Measurements from ENCODE around the gene LAMTOR1. TPM values are rescaled to one million over a fixed set of nuclear protein-coding genes. Genes with fewer than 3 reads are reported as not detected.

The LAMTOR1 gene
- total RNA-seq, 1 experiment from 2014 or later = 101 TPM

GRCh38 chr11:72084965-72085364, 18.1 kb downstream of the LAMTOR1 start:
- no peak overlapping the region for H3K4me3 ChIP-seq (ENCODE audit: low read depth, low read length, poor library complexity, severe bottlenecking)
- no peak for DNase-seq (ENCODE audit: low spot score)
- BruUV-seq (replicated peaks) = no TSS peak
- peaks cover 7% of the 10 kb centered on the region for H3K4me1 ChIP-seq (ENCODE audit: insufficient read depth, low read length, poor library complexity, severe bottlenecking)
- intact Hi-C loops (cut with micrococcal nuclease; ENCODE audit: unreplicated experiment) = no loop called here
- H3K36me3 ChIP-seq (ENCODE audit: insufficient read depth, low read length, poor library complexity, severe bottlenecking) = no peaks in the 10 kb centered on the region
- H3K9me3 ChIP-seq (ENCODE audit: low read depth, low read length, poor library complexity, severe bottlenecking) = no peaks in the 10 kb centered on the region
- POLR2A ChIA-PET (ENCODE audit: low non-redundant PET) = no interaction called here
- CTCF ChIA-PET = no interaction called here
- H3K27me3 ChIP-seq (replicated peaks; ENCODE audit: insufficient read depth, low read depth, low read length, poor library complexity) = no peaks in the 10 kb centered on the region
- no peak overlapping the region for H3K27ac ChIP-seq (ENCODE audit: low read depth, low read length, poor library complexity, severe bottlenecking)
- no peak for TF ChIP-seq EZH2 (IDR thresholded peaks at IDR 0.05; ENCODE audit: borderline replicate concordance, low read depth, low read length, poor library complexity, severe bottlenecking)
- no peak for TF ChIP-seq CTCF (conservative IDR thresholded peaks at IDR 0.05; ENCODE audit: low read depth, low read length)

GRCh38 chr11:72084076-72084475, 19.0 kb downstream of the LAMTOR1 start:
- intact Hi-C loops (cut with micrococcal nuclease; ENCODE audit: unreplicated experiment) = no loop called here
- Histone ChIP-seq H3K27ac (ENCODE audit: low read depth, low read length, poor library complexity, severe bottlenecking) (no peak overlapping the region), H3K36me3 (ENCODE audit: insufficient read depth, low read length, poor library complexity, severe bottlenecking) (no peaks in the 10 kb centered on the region), H3K27me3 (replicated peaks; ENCODE audit: insufficient read depth, low read depth, low read length, poor library complexity) (no peaks in the 10 kb centered on the region), H3K9me3 (ENCODE audit: low read depth, low read length, poor library complexity, severe bottlenecking) (no peaks in the 10 kb centered on the region), H3K4me3 (ENCODE audit: low read depth, low read length, poor library complexity, severe bottlenecking) (no peak overlapping the region), H3K4me1 (ENCODE audit: insufficient read depth, low read length, poor library complexity, severe bottlenecking) (peaks cover 7% of the 10 kb centered on the region)
- POLR2A ChIA-PET (ENCODE audit: low non-redundant PET) = no interaction called here
- BruUV-seq (replicated peaks) = no TSS peak
- CTCF ChIA-PET = no interaction called here
- DNase-seq (ENCODE audit: low spot score) = no peak
- TF ChIP-seq CTCF (conservative IDR thresholded peaks at IDR 0.05; ENCODE audit: low read depth, low read length) = no peak
- no peak for TF ChIP-seq EZH2 (IDR thresholded peaks at IDR 0.05; ENCODE audit: borderline replicate concordance, low read depth, low read length, poor library complexity, severe bottlenecking)

GRCh38 chr11:72083414-72083813, 19.7 kb downstream of the LAMTOR1 start:
- no peaks in the 10 kb centered on the region for H3K27me3 ChIP-seq (replicated peaks; ENCODE audit: insufficient read depth, low read depth, low read length, poor library complexity)
- no peaks in the 10 kb centered on the region for H3K9me3 ChIP-seq (ENCODE audit: low read depth, low read length, poor library complexity, severe bottlenecking)
- H3K4me3 ChIP-seq (ENCODE audit: low read depth, low read length, poor library complexity, severe bottlenecking) = no peak overlapping the region
- H3K27ac ChIP-seq (ENCODE audit: low read depth, low read length, poor library complexity, severe bottlenecking) = no peak overlapping the region
- no TSS peak for BruUV-seq (replicated peaks)
- no peak for TF ChIP-seq CTCF (conservative IDR thresholded peaks at IDR 0.05; ENCODE audit: low read depth, low read length)
- DNase-seq (ENCODE audit: low spot score) = no peak
- H3K4me1 ChIP-seq (ENCODE audit: insufficient read depth, low read length, poor library complexity, severe bottlenecking) = peaks cover 10% of the 10 kb centered on the region
- POLR2A ChIA-PET (ENCODE audit: low non-redundant PET) = no interaction called here
- intact Hi-C loops (cut with micrococcal nuclease; ENCODE audit: unreplicated experiment) = no loop called here
- CTCF ChIA-PET = no interaction called here
- no peaks in the 10 kb centered on the region for H3K36me3 ChIP-seq (ENCODE audit: insufficient read depth, low read length, poor library complexity, severe bottlenecking)
